Cardiac muscle cell (in vitro differentiated cells and primary cell): ENCODE results near the gene ALOX12B. TPM values are rescaled to one million over a fixed set of nuclear protein-coding genes. Genes with fewer than 3 reads are reported as not detected.

Source experiments
- DNase-seq, 2 donors: peaks; one replicate each; pipeline versions ENCODE4 v3.0.0 to v3.0.0-alpha.2; 2010 to 2017; ENCODE audit warnings: low read depth in 1 of 2, low spot score in 1 of 2
- H3K27ac ChIP-seq: fragments of 200-600 bp; sonication (generic); 2 replicates; pipeline ENCODE4 v1.5.1; 2016
- H3K27me3 ChIP-seq: fragments of 200-600 bp; sonication (generic); 2 replicates; pipeline ENCODE4 v1.6.0; 2016; ENCODE audit warnings: control low read depth
- H3K36me3 ChIP-seq: fragments of 200-600 bp; sonication (generic); 2 replicates; pipeline ENCODE4 v1.5.1; 2016; ENCODE audit warnings: control low read depth
- H3K4me1 ChIP-seq: fragments of 200-600 bp; sonication (generic); 2 replicates; pipeline ENCODE4 v1.8.1; 2017; ENCODE audit warnings: low read depth, mild to moderate bottlenecking, mixed run types
- H3K4me3 ChIP-seq: fragments of 200-600 bp; sonication (generic); 2 replicates; pipeline ENCODE4 v1.5.1; 2016; ENCODE audit warnings: mild to moderate bottlenecking
- H3K9me3 ChIP-seq: fragments of 200-600 bp; sonication (generic); 2 replicates; pipeline ENCODE4 v1.5.1; 2017; ENCODE audit warnings: low read depth, mild to moderate bottlenecking, control low read depth
- polyA plus RNA-seq: library from polyadenylated mRNA; unstranded; fragments of >200 nt; fragmentation: Nextera tagmentation; extraction: Ambion mirVana; gene quantifications from 2 replicates; pipeline ENCODE4 v1.2.1, GENCODE V29; 2016
- total RNA-seq: library from RNA; depleted of rRNA; stranded (reverse); fragments of >200 nt; gene quantifications from 2 replicates; pipeline ENCODE4 v1.2.3, GENCODE V29; 2016
- TF ChIP-seq, protein P1 (sequence below): IDR thresholded peaks from 2 replicates; pipeline ENCODE4 v1.5.1; 2012; ENCODE audit warnings: low read depth, mild to moderate bottlenecking, low read length

Gene ALOX12B
- total and polyA plus RNA-seq, 2 experiments from 2014 or later, result 0.42 to 2.3 TPM

GRCh38 chr17:8119581-8120519, 32.3 kb upstream of the ALOX12B start:
- no peaks in the 10 kb centered on the region for H3K9me3 ChIP-seq
- H3K36me3 ChIP-seq, result no peaks in the 10 kb centered on the region
- no peaks in the 10 kb centered on the region for H3K4me1 ChIP-seq
- H3K27ac ChIP-seq, result peak overlapping the region; percentile 58
- peaks cover 65% of the 10 kb centered on the region for H3K27me3 ChIP-seq
- DNase-seq, result peak; percentile 88 to 94
- peak overlapping the region; percentile 64 for H3K4me3 ChIP-seq
- TF ChIP-seq, protein P1, sequence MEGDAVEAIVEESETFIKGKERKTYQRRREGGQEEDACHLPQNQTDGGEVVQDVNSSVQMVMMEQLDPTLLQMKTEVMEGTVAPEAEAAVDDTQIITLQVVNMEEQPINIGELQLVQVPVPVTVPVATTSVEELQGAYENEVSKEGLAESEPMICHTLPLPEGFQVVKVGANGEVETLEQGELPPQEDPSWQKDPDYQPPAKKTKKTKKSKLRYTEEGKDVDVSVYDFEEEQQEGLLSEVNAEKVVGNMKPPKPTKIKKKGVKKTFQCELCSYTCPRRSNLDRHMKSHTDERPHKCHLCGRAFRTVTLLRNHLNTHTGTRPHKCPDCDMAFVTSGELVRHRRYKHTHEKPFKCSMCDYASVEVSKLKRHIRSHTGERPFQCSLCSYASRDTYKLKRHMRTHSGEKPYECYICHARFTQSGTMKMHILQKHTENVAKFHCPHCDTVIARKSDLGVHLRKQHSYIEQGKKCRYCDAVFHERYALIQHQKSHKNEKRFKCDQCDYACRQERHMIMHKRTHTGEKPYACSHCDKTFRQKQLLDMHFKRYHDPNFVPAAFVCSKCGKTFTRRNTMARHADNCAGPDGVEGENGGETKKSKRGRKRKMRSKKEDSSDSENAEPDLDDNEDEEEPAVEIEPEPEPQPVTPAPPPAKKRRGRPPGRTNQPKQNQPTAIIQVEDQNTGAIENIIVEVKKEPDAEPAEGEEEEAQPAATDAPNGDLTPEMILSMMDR, result no peak

GRCh38 chr17:8118769-8119580, 31.5 kb upstream of the ALOX12B start:
- Histone ChIP-seq H3K9me3 (no peaks in the 10 kb centered on the region), H3K27ac (peak overlapping the region; percentile 58), H3K4me1 (no peaks in the 10 kb centered on the region), H3K27me3 (peaks cover 65% of the 10 kb centered on the region), H3K4me3 (peak overlapping the region; percentile 64), H3K36me3 (no peaks in the 10 kb centered on the region)
- TF ChIP-seq, protein P1, result peak; percentile 89
- peak; percentile 84 to 90 for DNase-seq

GRCh38 chr17:8117980-8118768, 30.7 kb upstream of the ALOX12B start, which contains the start of gene ALOXE3:
Gene ALOXE3, minus strand, starts transcription at chr17:8118514. Its CDS starts 524 bp downstream, at chr17:8117990.
- peak in 1 of 2 donors; percentile 47 for DNase-seq
- H3K36me3 ChIP-seq, result no peaks in the 10 kb centered on the region
- H3K9me3 ChIP-seq, result no peaks in the 10 kb centered on the region
- peaks cover 65% of the 10 kb centered on the region for H3K27me3 ChIP-seq
- H3K4me3 ChIP-seq, result peak within 1 kb of the TSS; percentile 64
- TF ChIP-seq, protein P1, result no peak
- H3K4me1 ChIP-seq, result no peaks in the 10 kb centered on the region
- H3K27ac ChIP-seq, result peak within 1 kb of the TSS; percentile 58

GRCh38 chr17:8117367-8117979, 30.0 kb upstream of the ALOX12B start:
- no peak for DNase-seq
- TF ChIP-seq, protein P1, result no peak
- H3K4me3 ChIP-seq, result peak overlapping the region; percentile 64
- H3K9me3 ChIP-seq, result no peaks in the 10 kb centered on the region
- no peak overlapping the region for H3K27ac ChIP-seq
- H3K4me1 ChIP-seq, result no peaks in the 10 kb centered on the region
- no peaks in the 10 kb centered on the region for H3K36me3 ChIP-seq
- peaks cover 65% of the 10 kb centered on the region for H3K27me3 ChIP-seq
